RCC 7860 (cell line): ENCODE data around the gene FOXO3B.
"Not testable (repeated sequence)": the region's sequence is repeated elsewhere in the genome, so short reads cannot be mapped to it uniquely, and the experiment has no call there.

Experiments used
- DNase-seq: peaks from one replicate; pipeline ENCODE4 v3.0.0-alpha.2; 2015; ENCODE audit warnings: low spot score
- FAIRE-seq: peaks from 2 replicates; lab custom pipeline; 2012; peaks lifted over from hg19 to GRCh38; lab: Jason Lieb, UNC

FOXO3B gene

GRCh38 chr17:18661924-18662624 is 20.0 kb downstream of the FOXO3B start:
- FAIRE-seq, DNase-seq: not testable (repeated sequence)

DNA sequence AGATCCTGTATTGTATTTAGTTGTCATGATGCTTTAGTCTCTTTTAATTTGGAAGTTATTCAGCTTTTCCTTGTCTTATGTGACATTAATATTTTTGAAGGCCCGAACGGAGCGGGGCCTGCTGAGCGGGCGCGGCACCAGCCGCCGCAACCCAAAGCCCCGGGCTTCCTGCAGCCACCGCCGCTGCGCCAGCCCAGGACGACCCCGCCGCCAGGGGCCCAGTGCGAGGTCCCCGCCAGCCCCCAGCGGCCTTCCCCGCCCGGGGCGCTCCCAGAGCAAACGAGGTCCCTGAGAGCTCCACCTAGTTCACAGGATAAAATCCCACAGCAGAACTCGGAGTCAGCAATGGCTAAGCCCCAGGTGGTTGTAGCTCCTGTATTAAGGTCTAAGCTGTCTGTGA is 32.0 kb downstream of the FOXO3B start:
- not testable (repeated sequence) for DNase-seq, FAIRE-seq

GRCh38 chr17:18644291-18644690 is 37.8 kb downstream of the FOXO3B start, which contains the start of gene TBC1D28:
Gene TBC1D28, minus strand, starts transcription at chr17:18644391. Its CDS starts 3,039 bp downstream, at chr17:18641352.
- DNase-seq, FAIRE-seq: not testable (repeated sequence)

DNA sequence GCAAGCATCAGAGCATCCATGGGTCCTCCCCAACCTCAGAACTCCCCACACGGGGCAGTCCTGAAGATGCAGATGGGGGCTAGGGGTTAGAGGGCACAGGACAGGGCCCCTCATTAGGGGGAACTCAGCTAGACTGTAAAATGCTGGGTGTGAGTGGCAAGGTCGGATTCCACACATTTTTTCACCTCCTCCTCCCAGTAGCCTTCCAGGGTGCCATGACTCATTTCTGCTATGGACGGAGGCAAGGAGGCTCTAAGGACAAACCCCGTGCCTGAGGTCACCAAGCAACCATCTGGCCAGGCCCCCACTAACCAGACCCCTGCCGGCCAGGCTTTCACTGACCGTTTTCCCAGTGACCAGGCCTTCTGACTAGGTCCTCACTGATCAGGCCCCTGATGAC is 39.0 kb downstream of the FOXO3B start:
- not testable (repeated sequence) for DNase-seq

GRCh38 chr17:18638357-18638756 is 43.8 kb downstream of the FOXO3B start:
- not testable (repeated sequence) for FAIRE-seq, DNase-seq

More for the DNA sequence above, 39.0 kb downstream of the FOXO3B start:
- not testable (repeated sequence) for FAIRE-seq

DNA sequence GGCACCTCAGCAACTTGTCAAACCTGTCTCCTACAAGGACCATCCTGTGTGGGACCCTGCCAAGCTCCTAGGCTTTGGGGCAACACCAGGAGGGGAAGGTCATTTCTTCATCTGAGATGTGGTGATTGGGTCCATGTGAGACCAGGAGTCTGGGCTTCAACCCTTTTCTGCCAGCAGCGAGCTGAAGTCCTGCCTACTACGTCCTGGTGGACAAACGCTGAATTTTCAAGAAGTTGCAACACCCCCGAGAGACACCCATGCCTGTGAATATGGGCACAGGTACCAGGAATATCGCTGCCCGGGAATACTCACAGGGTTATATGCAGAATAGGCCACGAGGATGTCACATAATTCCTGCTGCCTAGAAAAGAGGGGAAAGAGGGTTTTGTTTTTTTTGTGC is 45.9 kb downstream of the FOXO3B start:
- FAIRE-seq, DNase-seq: not testable (repeated sequence)

DNA sequence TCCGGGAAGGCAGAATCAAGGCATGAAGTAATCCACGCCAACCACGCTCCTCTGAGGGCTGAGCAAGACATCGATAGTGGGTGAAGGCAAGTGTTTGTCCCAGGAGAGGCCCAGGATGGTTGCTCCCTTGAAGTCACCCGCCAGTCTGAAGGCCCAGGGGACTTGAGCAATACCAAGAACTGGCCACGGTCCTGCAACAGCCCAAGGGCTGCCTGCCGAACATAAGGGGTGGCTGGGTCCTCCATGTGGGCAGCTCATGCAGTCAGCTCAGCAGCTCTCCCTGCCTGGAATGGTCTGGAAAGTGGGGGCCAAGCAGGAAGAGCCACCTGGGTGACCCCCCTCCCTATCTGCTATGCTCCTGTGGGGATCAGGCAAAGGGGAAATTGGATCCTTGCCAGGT is 46.3 kb downstream of the FOXO3B start:
- not testable (repeated sequence) for DNase-seq, FAIRE-seq

DNA sequence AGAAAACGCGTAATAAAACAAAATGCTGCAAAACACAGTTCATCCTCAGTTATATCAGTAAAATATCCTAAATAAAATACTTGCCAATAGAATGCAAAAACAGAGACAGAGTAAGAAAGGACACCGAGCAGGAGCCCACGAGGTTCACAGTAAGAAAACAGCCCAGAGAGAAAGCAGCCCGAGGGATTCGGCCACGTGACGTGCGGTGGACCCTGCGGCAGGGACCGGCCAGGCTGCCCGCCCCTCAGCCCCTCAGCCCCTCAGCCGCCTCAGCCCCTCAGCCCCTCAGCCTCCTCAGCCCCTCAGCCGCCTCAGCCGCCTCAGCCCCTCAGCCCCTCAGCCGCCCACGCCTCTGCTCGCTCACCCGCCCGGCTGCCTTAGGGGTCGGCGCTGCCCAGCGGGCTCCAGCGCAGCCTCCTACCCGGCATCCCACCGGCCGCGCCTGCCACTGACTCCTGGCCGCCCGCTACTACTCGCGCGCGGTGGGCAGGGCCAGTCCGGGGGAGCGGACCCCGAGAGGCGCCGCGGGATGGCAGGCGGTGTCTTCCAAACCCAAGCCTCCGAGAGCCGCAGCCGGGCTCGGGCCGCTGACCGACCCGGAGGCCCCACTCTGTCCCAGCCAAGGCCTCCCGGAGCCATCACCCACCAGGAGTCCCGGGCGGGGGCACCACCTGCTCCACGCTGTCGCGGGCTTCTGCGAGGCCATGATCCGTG is 47.4 kb downstream of the FOXO3B start:
- not testable (repeated sequence) for FAIRE-seq, DNase-seq
